HepG2 (cell line): ENCODE data around the gene TTC23. TPM values are rescaled to one million over a fixed set of nuclear protein-coding genes. Genes with fewer than 3 reads are reported as not detected.

Experiments
- ATAC-seq: fragments of 200-7000 bp; cut with Tn5 transposase; 3 replicates; pipeline ENCODE4 v1.9.1; 2020; ENCODE audit warnings: mild to moderate bottlenecking, moderate library complexity
- BruUV-seq: library from RNA; stranded (reverse); fragments of 400-500 nt; replicated peaks from 2 replicates; lab custom pipeline; 2021; lab: Mats Ljungman, UMichigan
- CTCF ChIA-PET: fragments of 300-600 bp; formaldehyde crosslinking; extraction: SDS; loops from one replicate; lab custom pipeline; 2021; ENCODE audit warnings: low total read pairs, inconsistent platforms, low intra/inter-chr PET ratio; lab: Yijun Ruan, JAX
- POLR2A ChIA-PET: fragments of 350-600 bp; sonication (Branson Sonifier 250); formaldehyde crosslinking; loops from one replicate; lab custom pipeline; 2020; ENCODE audit warnings: antibody characterized with exemption, inconsistent platforms; lab: Yijun Ruan, JAX
- DNase-seq: peaks from one replicate; pipeline ENCODE4 v3.0.0-alpha.2; 2015; ENCODE audit warnings: low spot score
- FAIRE-seq: peaks from 3 replicates; lab custom pipeline; 2011; peaks lifted over from hg19 to GRCh38; lab: Jason Lieb, UNC
- H2AFZ ChIP-seq: one replicate; pipeline ENCODE4 v1.6.1; 2011; ENCODE audit warnings: low read length, inconsistent platforms
- H3K27ac ChIP-seq: fragments of 300-600 bp; 3 replicates; pipeline ENCODE4 v1.8.0; 2011; ENCODE audit warnings: mixed run types, mild to moderate bottlenecking, mixed read lengths, low read length, inconsistent platforms; ENCODE audit not compliant: insufficient read depth; ENCODE audit errors: extremely low read length
- H3K27me3 ChIP-seq, 2 experiments: fragments of 200-600 bp in 1 of 2; 2 replicates in 1 of 2; 3 replicates in 1 of 2; pipeline versions ENCODE4 v1.6.0 to v1.8.0; 2011; ENCODE audit warnings: low read length in 2 of 2, mild to moderate bottlenecking in 2 of 2, moderate library complexity in 2 of 2, inconsistent platforms in 1 of 2; ENCODE audit not compliant: insufficient read depth in 2 of 2, control insufficient read depth in 1 of 2
- H3K36me3 ChIP-seq, 2 experiments: fragments of 200-600 bp in 1 of 2; replicated peaks in 1 of 2; 2 replicates in 1 of 2; 3 replicates in 1 of 2; pipeline versions ENCODE4 v1.5.1 to v1.8.0; 2011; ENCODE audit warnings: low read length in 2 of 2, inconsistent platforms in 1 of 2; ENCODE audit not compliant: insufficient read depth in 2 of 2, control insufficient read depth in 1 of 2
- H3K4me1 ChIP-seq: 2 replicates; pipeline ENCODE4 v1.5.1; 2012; ENCODE audit warnings: low read length, inconsistent platforms; ENCODE audit not compliant: insufficient read depth
- H3K4me2 ChIP-seq: 2 replicates; pipeline ENCODE4 v1.6.0; 2011; ENCODE audit warnings: low read depth, low read length, inconsistent platforms
- H3K4me3 ChIP-seq, 3 experiments: fragments of 200-600 bp in 1 of 3; sonication (generic), shearing (Covaris generic) in 1 of 3; replicated peaks in 1 of 3; 2 replicates each; pipeline ENCODE4 v1.5.1; 2011 to 2016; ENCODE audit warnings: low read length in 3 of 3, inconsistent platforms in 2 of 3, low read depth in 2 of 3, mild to moderate bottlenecking in 2 of 3, control low read depth in 1 of 3, mixed read lengths in 1 of 3; ENCODE audit not compliant: insufficient read depth in 1 of 3
- H3K79me2 ChIP-seq: one replicate; pipeline ENCODE4 v1.6.1; 2011; ENCODE audit warnings: low read length, inconsistent platforms; ENCODE audit not compliant: insufficient read depth
- H3K9ac ChIP-seq: 2 replicates; pipeline ENCODE4 v1.6.0; 2011; ENCODE audit warnings: mild to moderate bottlenecking, low read depth, low read length, inconsistent platforms; ENCODE audit not compliant: insufficient read depth
- H3K9me3 ChIP-seq: 2 replicates; pipeline ENCODE4 v1.5.1; 2012; ENCODE audit warnings: mild to moderate bottlenecking, low read length
- H4K20me1 ChIP-seq: 2 replicates; pipeline ENCODE4 v1.6.0; 2011; ENCODE audit warnings: inconsistent platforms, mild to moderate bottlenecking, low read length, moderate library complexity; ENCODE audit not compliant: insufficient read depth
- HMG20B ChIP-seq: conservative IDR thresholded peaks from 2 replicates; pipeline ENCODE4 v1.6.1; 2016; ENCODE audit warnings: missing genetic modification reagents, missing compliant biosample characterization
- MAFF ChIP-seq: IDR thresholded peaks from 2 replicates; pipeline ENCODE4 v1.6.1; 2011; ENCODE audit warnings: low read depth, low read length, improper control_type of control experiment
- MAFK ChIP-seq, 2 experiments: IDR thresholded peaks in 1 of 2; conservative IDR thresholded peaks in 1 of 2; 2 replicates each; pipeline ENCODE4 v1.6.1; 2011; ENCODE audit warnings: improper control_type of control experiment in 2 of 2, low read length in 2 of 2
- RBAK ChIP-seq: sonication (generic); formaldehyde crosslinking; IDR thresholded peaks from 2 replicates; pipeline ENCODE4 v1.5.1; 2020; ENCODE audit warnings: mild to moderate bottlenecking, missing genetic modification reagents
- ZNF142 ChIP-seq: sonication (generic); formaldehyde crosslinking; IDR thresholded peaks from 2 replicates; pipeline ENCODE4 v1.4.0; 2020; ENCODE audit warnings: missing genetic modification reagents
- ZNF512 ChIP-seq: sonication (generic); formaldehyde crosslinking; IDR thresholded peaks from 2 replicates; pipeline ENCODE4 v1.4.0; 2020; ENCODE audit warnings: mild to moderate bottlenecking, missing genetic modification reagents
- ZNF616 ChIP-seq: sonication (generic); formaldehyde crosslinking; IDR thresholded peaks from 2 replicates; pipeline ENCODE4 v1.5.0; 2020; ENCODE audit warnings: low read depth, mild to moderate bottlenecking, missing genetic modification reagents
- ZNF83 ChIP-seq: sonication (generic); formaldehyde crosslinking; IDR thresholded peaks from 2 replicates; pipeline ENCODE4 v1.4.0; 2020; ENCODE audit warnings: missing genetic modification reagents, mild to moderate bottlenecking, borderline replicate concordance
- WGBS: methylation state at CpG from one replicate; pipeline ENCODE4 v1.1.6; 2017; ENCODE audit warnings: low lambda C conversion rate; 5-methylcytosine and 5-hydroxymethylcytosine counted together
- in situ Hi-C: cut with HindIII; loops from 2 replicates; pipeline ENCODE4 v1.10.0; 2017; ENCODE audit warnings: low pct_unique_long_range_greater_than_20kb; ENCODE audit not compliant: extremely low pct_ligation_motif_present
- intact Hi-C: fragments of 100-400 bp; cut with micrococcal nuclease; formaldehyde crosslinking; loops from one replicate; pipeline ENCODE4 v1.10.0; 2022; ENCODE audit not compliant: unreplicated experiment
- polyA plus RNA-seq, 8 experiments: library from polyadenylated mRNA; depleted of rRNA in 3 of 8; stranded (reverse) in 7 of 8; unstranded in 1 of 8; fragments of >200 nt; fragmentation: Illumina TruSeq in 4 of 8; extraction: Trizol in 4 of 8; gene quantifications; 2 replicates each; pipeline versions ENCODE4 v1.2.1 to v1.2.3, GENCODE V29; 2011 to 2016; ENCODE audit warnings: low read depth in 4 of 8, missing spikeins in 1 of 8, mixed read lengths in 1 of 8; ENCODE audit not compliant: insufficient read depth in 1 of 8
- total RNA-seq, 5 experiments: library from RNA; depleted of rRNA; stranded (reverse); fragments of >200 nt; fragmentation: Illumina TruSeq; extraction: Trizol; gene quantifications; 2 replicates each; pipeline ENCODE4 v1.2.3, GENCODE V29; 2016; ENCODE audit warnings: low read depth in 1 of 5
- TF ChIP-seq, protein P1 (sequence below): sonication (generic); formaldehyde crosslinking; IDR thresholded peaks from 2 replicates; pipeline ENCODE4 v1.4.0; 2020; ENCODE audit warnings: missing genetic modification reagents
- TF ChIP-seq, protein P2 (sequence below): sonication (generic); formaldehyde crosslinking; IDR thresholded peaks from 2 replicates; pipeline ENCODE4 v1.8.0; 2022; ENCODE audit warnings: mild to moderate bottlenecking, missing genetic modification reagents, moderate library complexity

TTC23 gene
- total and polyA plus RNA-seq, 2 of the 13 experiments (the other 11 are each of a cell fraction or from before 2014, with no cell fraction given), result 1.6 to 11.7 TPM

- Histone ChIP-seq H3K9me3 (no peaks in the 10 kb centered on the region), H2AFZ (no peak overlapping the region), H3K27me3 (no peaks in the 10 kb centered on the region), H3K79me2 (no peaks in the 10 kb centered on the region), H3K36me3 (peaks cover 3 to 19% of the 10 kb centered on the region in 2 experiments; a peak in 3 of 5 replicates), H3K4me1 (peaks cover 15% of the 10 kb centered on the region), H3K4me2 (no peak overlapping the region), H3K4me3 (no peak overlapping the region), H3K27ac (no peak overlapping the region), H3K9ac (no peak overlapping the region), H4K20me1 (no peaks in the 10 kb centered on the region)
- WGBS, result 100% methylated on average over 6 of the region's 6 CpGs
- intact Hi-C loops (no loop called here), in situ Hi-C loops (no loop called here)
- BruUV-seq, result no TSS peak
- FAIRE-seq (no peak), DNase-seq (no peak), ATAC-seq (no peak)
- POLR2A ChIA-PET, result no interaction called here
- CTCF ChIA-PET, result no interaction called here
- peak; percentile 42 to 57; a peak in 3 of 4 replicates for TF ChIP-seq MAFK (conservative IDR thresholded peaks at IDR 0.05 in 1 of 2, IDR thresholded peaks at IDR 0.05 in 1 of 2; ENCODE audit: low read length in 2 of 2)
- TF ChIP-seq MAFF, result peak; percentile 48; the same call in 1 of the 2 replicates
- TF ChIP-seq RBAK, result no peak
- TF ChIP-seq, protein P1, sequence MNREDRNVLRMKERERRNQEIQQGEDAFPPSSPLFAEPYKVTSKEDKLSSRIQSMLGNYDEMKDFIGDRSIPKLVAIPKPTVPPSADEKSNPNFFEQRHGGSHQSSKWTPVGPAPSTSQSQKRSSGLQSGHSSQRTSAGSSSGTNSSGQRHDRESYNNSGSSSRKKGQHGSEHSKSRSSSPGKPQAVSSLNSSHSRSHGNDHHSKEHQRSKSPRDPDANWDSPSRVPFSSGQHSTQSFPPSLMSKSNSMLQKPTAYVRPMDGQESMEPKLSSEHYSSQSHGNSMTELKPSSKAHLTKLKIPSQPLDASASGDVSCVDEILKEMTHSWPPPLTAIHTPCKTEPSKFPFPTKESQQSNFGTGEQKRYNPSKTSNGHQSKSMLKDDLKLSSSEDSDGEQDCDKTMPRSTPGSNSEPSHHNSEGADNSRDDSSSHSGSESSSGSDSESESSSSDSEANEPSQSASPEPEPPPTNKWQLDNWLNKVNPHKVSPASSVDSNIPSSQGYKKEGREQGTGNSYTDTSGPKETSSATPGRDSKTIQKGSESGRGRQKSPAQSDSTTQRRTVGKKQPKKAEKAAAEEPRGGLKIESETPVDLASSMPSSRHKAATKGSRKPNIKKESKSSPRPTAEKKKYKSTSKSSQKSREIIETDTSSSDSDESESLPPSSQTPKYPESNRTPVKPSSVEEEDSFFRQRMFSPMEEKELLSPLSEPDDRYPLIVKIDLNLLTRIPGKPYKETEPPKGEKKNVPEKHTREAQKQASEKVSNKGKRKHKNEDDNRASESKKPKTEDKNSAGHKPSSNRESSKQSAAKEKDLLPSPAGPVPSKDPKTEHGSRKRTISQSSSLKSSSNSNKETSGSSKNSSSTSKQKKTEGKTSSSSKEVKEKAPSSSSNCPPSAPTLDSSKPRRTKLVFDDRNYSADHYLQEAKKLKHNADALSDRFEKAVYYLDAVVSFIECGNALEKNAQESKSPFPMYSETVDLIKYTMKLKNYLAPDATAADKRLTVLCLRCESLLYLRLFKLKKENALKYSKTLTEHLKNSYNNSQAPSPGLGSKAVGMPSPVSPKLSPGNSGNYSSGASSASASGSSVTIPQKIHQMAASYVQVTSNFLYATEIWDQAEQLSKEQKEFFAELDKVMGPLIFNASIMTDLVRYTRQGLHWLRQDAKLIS, result no peak
- TF ChIP-seq HMG20B, result no peak
- no peak for TF ChIP-seq ZNF616 (CRISPR knock-in tag)
- no peak for TF ChIP-seq ZNF512 (CRISPR knock-in tag)
- TF ChIP-seq ZNF83 (CRISPR knock-in tag), result no peak
- no peak for TF ChIP-seq ZNF142 (CRISPR knock-in tag)
- TF ChIP-seq, protein P2, sequence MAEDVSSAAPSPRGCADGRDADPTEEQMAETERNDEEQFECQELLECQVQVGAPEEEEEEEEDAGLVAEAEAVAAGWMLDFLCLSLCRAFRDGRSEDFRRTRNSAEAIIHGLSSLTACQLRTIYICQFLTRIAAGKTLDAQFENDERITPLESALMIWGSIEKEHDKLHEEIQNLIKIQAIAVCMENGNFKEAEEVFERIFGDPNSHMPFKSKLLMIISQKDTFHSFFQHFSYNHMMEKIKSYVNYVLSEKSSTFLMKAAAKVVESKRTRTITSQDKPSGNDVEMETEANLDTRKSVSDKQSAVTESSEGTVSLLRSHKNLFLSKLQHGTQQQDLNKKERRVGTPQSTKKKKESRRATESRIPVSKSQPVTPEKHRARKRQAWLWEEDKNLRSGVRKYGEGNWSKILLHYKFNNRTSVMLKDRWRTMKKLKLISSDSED, result no peak
Measured at GRCh38 chr15:99158626-99159412, 90.6 kb downstream of the TTC23 start.
